Measurements from ENCODE around the gene COL13A1.
A peak's percentile ranks its signal among the peaks of the same experiment; 100 is the strongest.

The COL13A1 gene

GRCh38 chr10:69861251-69862240 lies 59.8 kb downstream of the COL13A1 start:
- POLR2A ChIA-PET (ENCODE audit: low non-redundant PET), result no interaction called here
- CTCF ChIA-PET, result interaction anchor here (0.5 to 3.0 kb wide), 9 partner anchors 21 to 429 kb away, joined by 3 to 31 read pairs (median 4); no protein-coding TSS in a partner anchor
- H3K27ac ChIP-seq, result peak overlapping the region; percentile 76
- DNase-seq (ENCODE audit: low spot score), result peak; percentile 88
- TF ChIP-seq CTCF (conservative IDR thresholded peaks at IDR 0.05; ENCODE audit: low read depth), result no peak; the same call in 1 of the 2 replicates

GRCh38 chr10:69862882-69863530 lies 61.3 kb downstream of the COL13A1 start:
- TF ChIP-seq CTCF (conservative IDR thresholded peaks at IDR 0.05; ENCODE audit: low read depth), result no peak
- peak overlapping the region; percentile 76 for H3K27ac ChIP-seq
- CTCF ChIA-PET, result interaction anchor here (1.4 kb wide), 2 partner anchors 19 to 52 kb away, joined by 5 to 6 read pairs; no protein-coding TSS in a partner anchor
- POLR2A ChIA-PET (ENCODE audit: low non-redundant PET), result no interaction called here
- no peak for DNase-seq (ENCODE audit: low spot score)

- CTCF ChIA-PET, result interaction anchor here (0.6 to 1.4 kb wide), 2 partner anchors 51 to 1240 kb away, joined by 4 to 6 read pairs; no protein-coding TSS in a partner anchor
- POLR2A ChIA-PET (ENCODE audit: low non-redundant PET), result no interaction called here
- peak overlapping the region; percentile 76 for H3K27ac ChIP-seq
- TF ChIP-seq CTCF (conservative IDR thresholded peaks at IDR 0.05; ENCODE audit: low read depth), result no peak
- no peak for DNase-seq (ENCODE audit: low spot score)
Measured at GRCh38 chr10:69863580-69863979, 61.9 kb downstream of the COL13A1 start.

- POLR2A ChIA-PET (ENCODE audit: low non-redundant PET), result no interaction called here
- TF ChIP-seq CTCF (conservative IDR thresholded peaks at IDR 0.05; ENCODE audit: low read depth), result no peak
- peak; percentile 66 for DNase-seq (ENCODE audit: low spot score)
- H3K27ac ChIP-seq, result peak overlapping the region; percentile 65
- CTCF ChIA-PET, result interaction anchor here (0.6 to 2.2 kb wide), 2 partner anchors 50 to 1239 kb away, joined by 4 to 7 read pairs; no protein-coding TSS in a partner anchor
Measured at GRCh38 chr10:69864321-69864720, 62.6 kb downstream of the COL13A1 start.

- no peak overlapping the region for H3K27ac ChIP-seq
- ChIA-PET POLR2A (ENCODE audit: low non-redundant PET) (no interaction called here), CTCF (interaction anchor here (2.2 kb wide), 1 partner anchor 49 kb away, joined by 7 read pairs; no protein-coding TSS in a partner anchor)
- DNase-seq (ENCODE audit: low spot score), result no peak
- no peak for TF ChIP-seq CTCF (conservative IDR thresholded peaks at IDR 0.05; ENCODE audit: low read depth)
Measured at GRCh38 chr10:69865450-69865849, 63.7 kb downstream of the COL13A1 start.

GRCh38 chr10:69866246-69866687 lies 64.6 kb downstream of the COL13A1 start:
- POLR2A ChIA-PET (ENCODE audit: low non-redundant PET), result no interaction called here
- H3K27ac ChIP-seq, result peak overlapping the region; percentile 55; the same call in 1 of the 2 replicates
- CTCF ChIA-PET, result interaction anchor here (0.7 kb wide), 1 partner anchor 213 kb away, joined by 3 read pairs; no protein-coding TSS in a partner anchor
- DNase-seq (ENCODE audit: low spot score), result no peak
- TF ChIP-seq CTCF (conservative IDR thresholded peaks at IDR 0.05; ENCODE audit: low read depth), result no peak
